Subcutaneous adipose tissue (tissue), 4 donors: ENCODE measurements around the gene CDK15. TPM values are rescaled to one million over a fixed set of nuclear protein-coding genes. Genes with fewer than 3 reads are reported as not detected.

Experiments used
- CTCF ChIP-seq: fragments of 450-650 bp; IDR thresholded peaks from one replicate; pipeline ENCODE4 v1.5.1; 2016; ENCODE audit warnings: low read depth, mild to moderate bottlenecking, control low read depth, antibody characterized with exemption, moderate library complexity
- total RNA-seq, 4 donors: library from RNA; depleted of rRNA; stranded (reverse); fragments of >200 nt; gene quantifications; one replicate each; pipeline ENCODE4 v1.1.0, GENCODE V29; 2016

Gene CDK15
- total RNA-seq: 1 to 10 TPM in 3 of 4 donors, under 1 TPM in 1; 0.57 to 6.5 (median 3.8) TPM

DNA sequence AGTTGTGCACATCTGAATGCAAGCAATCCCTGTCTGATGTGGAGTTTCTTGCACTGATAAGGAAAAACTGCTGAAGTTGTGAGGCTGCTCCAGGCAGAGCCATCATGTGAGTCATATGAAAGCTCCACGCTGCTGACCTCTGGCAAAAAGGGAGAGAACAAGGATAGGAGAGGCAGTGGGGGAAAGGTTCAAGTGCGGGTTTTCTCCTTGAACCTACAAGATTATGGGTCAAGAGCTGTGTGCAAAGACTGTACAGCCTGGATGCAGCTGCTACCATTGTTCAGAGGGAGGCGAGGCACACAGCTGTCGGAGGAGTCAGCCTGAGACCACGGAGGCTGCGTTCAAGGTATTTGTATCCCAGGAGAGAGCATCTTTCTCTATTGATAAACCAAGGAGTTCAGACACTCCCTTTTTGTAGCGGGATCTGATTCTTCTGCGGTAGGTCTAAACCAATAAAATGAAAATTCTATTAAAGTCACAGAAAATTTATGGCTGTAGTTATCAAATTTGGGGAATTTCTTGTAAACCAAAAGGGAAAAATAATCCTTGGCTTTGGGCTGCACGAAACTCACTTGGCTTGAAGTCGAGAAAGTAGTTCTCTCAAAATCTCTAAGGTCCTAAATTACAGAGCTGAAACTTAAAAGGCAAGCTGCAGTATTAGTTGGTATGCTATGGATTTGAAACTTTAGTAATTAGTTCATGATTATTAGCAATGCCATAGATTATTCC lies at the start of gene CDK15:
CDK15 (plus strand) TSS at position 96 of the 729 bp plus-strand sequence; CDS start at position 224, 128 bp downstream.
- TF ChIP-seq CTCF: no peak

- TF ChIP-seq CTCF: no peak
Observed at GRCh38 chr2:201758234-201758633, 48.1 kb upstream of the CDK15 start.

GRCh38 chr2:201758873-201759272 lies 47.5 kb upstream of the CDK15 start:
- no peak for TF ChIP-seq CTCF

- no peak for TF ChIP-seq CTCF
Observed at GRCh38 chr2:201759567-201759966, 46.8 kb upstream of the CDK15 start.

DNA sequence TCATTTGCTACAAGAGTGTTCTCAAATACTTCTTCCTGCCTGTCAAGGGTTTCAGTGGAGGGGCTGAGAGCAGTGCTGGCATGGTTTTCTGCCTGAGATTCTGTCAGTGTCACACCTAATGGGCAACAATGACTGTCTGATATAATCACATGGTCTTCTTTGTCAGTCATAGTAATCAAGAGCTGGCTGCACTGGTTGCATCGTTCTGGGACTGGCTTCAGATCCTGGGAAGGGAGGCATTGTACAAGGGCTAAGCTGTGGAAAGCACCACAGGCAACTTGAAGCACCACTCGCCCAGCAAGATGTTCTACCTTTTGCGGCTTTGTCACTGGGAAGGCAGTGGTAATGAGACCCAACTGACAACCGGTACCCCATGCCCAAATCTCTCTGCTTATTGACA lies 45.2 kb upstream of the CDK15 start:
- TF ChIP-seq CTCF: no peak

- TF ChIP-seq CTCF: no peak
Observed at GRCh38 chr2:201765799-201766198, 40.5 kb upstream of the CDK15 start.

GRCh38 chr2:201768918-201769317 lies 37.4 kb upstream of the CDK15 start:
- TF ChIP-seq CTCF: no peak
